AG09319 (cell line): Measurements from ENCODE around the gene KCNK7.

Source experiments
- DNase-seq: peaks from one replicate; pipeline ENCODE4 v3.0.0-alpha.2; 2010; ENCODE audit warnings: low read depth; ENCODE audit errors: extremely low read depth
- CTCF ChIP-seq: IDR thresholded peaks from 2 replicates; pipeline ENCODE4 v1.5.1; 2011; ENCODE audit warnings: low read depth, mild to moderate bottlenecking, inconsistent platforms, low read length, moderate library complexity

The KCNK7 gene

GRCh38 chr11:65606876-65607613 is 11.4 kb upstream of the KCNK7 start:
- peak; percentile 93 for DNase-seq
- TF ChIP-seq CTCF: no peak

- no peak for DNase-seq
- TF ChIP-seq CTCF: no peak
Measured at GRCh38 chr11:65604258-65604657, 8.7 kb upstream of the KCNK7 start.

- no peak for TF ChIP-seq CTCF
- no peak for DNase-seq
Measured at GRCh38 chr11:65599955-65600246, 4.3 kb upstream of the KCNK7 start.

DNA sequence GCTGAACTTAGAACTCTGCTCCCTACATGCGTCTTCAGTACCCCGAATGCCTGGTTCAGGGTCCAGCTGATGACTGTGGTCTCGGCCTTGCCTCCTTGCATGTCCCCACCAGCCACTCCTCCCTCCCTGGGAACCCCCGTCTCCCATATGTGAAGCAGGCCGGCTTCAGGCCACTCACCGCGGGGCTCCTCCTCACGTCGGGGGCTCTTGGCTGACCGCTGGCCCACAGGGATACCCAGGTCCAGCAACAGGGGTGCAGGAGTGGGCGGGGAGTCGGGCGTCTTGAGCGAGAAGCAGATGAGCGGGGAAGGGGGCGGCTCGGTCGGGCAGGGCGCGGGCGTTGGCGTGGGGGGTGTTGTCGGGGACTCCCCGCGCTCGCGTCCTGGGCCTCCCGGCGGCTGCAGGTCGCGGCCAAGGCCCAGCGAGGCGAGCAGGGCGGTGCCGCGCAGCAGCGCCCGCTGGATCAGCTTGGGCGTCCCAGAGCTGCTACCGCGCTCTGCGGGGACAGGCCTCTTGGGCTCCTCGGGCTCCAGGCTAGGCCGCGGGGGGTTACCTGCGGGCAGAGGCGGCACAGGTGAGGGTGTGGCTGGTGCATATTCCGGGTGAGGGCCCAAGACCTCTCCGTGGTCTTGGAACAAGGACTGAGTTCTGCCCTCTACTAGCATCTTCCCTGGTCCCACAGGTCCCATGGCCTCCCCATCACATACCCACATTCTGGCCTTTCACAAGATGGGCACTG is 3.8 kb upstream of the KCNK7 start:
- no peak for TF ChIP-seq CTCF
- no peak for DNase-seq

DNA sequence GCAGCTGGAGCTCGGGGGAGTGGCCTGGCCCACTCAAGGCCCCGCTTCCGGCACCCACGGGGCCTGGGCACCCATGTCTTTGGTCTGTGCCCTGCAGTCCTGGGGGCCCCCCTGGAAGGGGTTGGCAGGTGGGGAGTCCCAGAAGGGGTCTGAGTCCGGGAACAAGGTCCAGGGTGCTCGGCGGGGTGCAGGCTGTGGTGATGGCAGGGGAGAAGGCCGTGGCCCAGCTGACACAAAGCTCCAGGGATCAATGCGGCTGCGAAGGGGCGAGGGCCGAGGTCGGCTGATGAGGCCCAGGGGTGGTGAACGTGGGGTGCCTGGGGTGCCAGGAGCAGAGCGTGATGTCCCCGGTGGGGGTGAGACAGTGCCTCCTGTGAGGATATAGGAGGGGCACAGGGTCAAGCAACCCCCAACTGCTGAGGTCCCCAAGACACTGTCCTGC is 2.7 kb upstream of the KCNK7 start:
- TF ChIP-seq CTCF: no peak
- no peak for DNase-seq

GRCh38 chr11:65596520-65596919 is 920 bp upstream of the KCNK7 start:
- DNase-seq: no peak

More at GRCh38 chr11:65596520-65596919, 920 bp upstream of the KCNK7 start:
- TF ChIP-seq CTCF: no peak
